Ishikawa (cell line): ENCODE measurements around the gene ADAM10.

Source experiments
- CEBPB ChIP-seq: IDR thresholded peaks from 2 replicates; pipeline ENCODE4 v1.6.1; 2012
- CREB1 ChIP-seq: IDR thresholded peaks from 2 replicates; pipeline ENCODE4 v1.6.1; 2012; ENCODE audit warnings: low read depth
- EGR1 ChIP-seq: IDR thresholded peaks from 2 replicates; pipeline ENCODE4 v1.6.1; 2012
- EP300 ChIP-seq: IDR thresholded peaks from 2 replicates; pipeline ENCODE4 v1.6.1; 2012; ENCODE audit warnings: borderline replicate concordance
- FOXM1 ChIP-seq: IDR thresholded peaks from 2 replicates; pipeline ENCODE4 v1.6.1; 2012; ENCODE audit warnings: low read depth, borderline replicate concordance
- NFIC ChIP-seq: IDR thresholded peaks from 2 replicates; pipeline ENCODE4 v1.6.1; 2012
- RAD21 ChIP-seq: IDR thresholded peaks from 2 replicates; pipeline ENCODE4 v1.6.1; 2012; ENCODE audit warnings: low read depth
- TAF1 ChIP-seq: IDR thresholded peaks from 2 replicates; pipeline ENCODE4 v1.6.1; 2012; ENCODE audit warnings: low read depth, mild to moderate bottlenecking
- TCF12 ChIP-seq: IDR thresholded peaks from 2 replicates; pipeline ENCODE4 v1.6.1; 2012; ENCODE audit warnings: low read depth
- TEAD4 ChIP-seq: IDR thresholded peaks from 2 replicates; pipeline ENCODE4 v1.6.1; 2012
- USF1 ChIP-seq: IDR thresholded peaks from 2 replicates; pipeline ENCODE4 v1.6.1; 2012
- YY1 ChIP-seq: IDR thresholded peaks from 2 replicates; pipeline ENCODE4 v1.6.1; 2012; ENCODE audit warnings: low read depth
- ZBTB7A ChIP-seq: IDR thresholded peaks from 2 replicates; pipeline ENCODE4 v1.6.1; 2012; ENCODE audit warnings: low read depth
- TF ChIP-seq, protein P1 (sequence below): IDR thresholded peaks from 2 replicates; pipeline ENCODE4 v1.6.1; 2012; ENCODE audit warnings: low read depth, mild to moderate bottlenecking
- TF ChIP-seq, protein P2 (sequence below): IDR thresholded peaks from 2 replicates; pipeline ENCODE4 v1.6.1; 2012

ADAM10 gene

DNA sequence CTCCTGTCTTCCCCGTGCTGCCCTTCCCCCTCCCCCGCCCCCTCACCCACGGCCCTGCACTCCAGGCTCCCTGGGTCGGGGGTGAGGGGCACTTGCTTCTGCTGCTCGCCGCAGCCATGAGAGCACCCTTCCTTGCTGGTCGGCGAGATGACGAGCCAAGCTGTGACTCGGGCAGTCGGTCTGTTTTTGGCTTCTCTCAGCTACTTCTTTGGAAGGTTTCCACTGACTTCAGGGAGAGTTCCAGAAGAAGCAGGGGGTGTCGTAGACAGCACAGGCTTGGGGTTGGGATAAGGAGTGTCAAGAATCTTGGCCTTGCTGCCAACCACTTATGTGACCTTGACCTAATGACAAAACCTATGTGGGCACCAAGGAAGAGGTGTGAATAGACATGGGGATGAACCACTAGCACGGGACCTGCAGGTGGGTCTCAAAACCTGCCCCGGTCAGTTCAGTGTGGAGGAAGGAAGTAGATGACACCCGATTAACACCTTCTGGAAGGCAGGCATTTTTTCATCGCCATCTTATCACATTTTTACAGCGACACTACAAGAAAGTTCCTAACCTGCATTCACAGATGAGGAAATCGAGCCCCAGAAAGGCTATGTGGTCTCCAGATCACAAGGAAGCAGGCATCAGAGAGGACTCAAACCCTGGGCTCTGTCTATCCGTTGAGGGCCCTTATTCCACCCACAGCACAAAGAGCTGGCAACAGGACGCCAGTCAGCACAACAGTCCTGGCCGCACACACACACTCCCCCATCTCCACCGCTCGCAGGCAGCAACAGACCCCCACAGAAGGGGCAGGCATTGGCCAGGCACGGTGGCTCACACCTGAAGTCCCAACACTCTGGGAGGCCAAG lies 196.8 kb downstream of the ADAM10 start:
- no peak for TF ChIP-seq CEBPB
- no peak for TF ChIP-seq ZBTB7A
- no peak for TF ChIP-seq TEAD4
- TF ChIP-seq YY1: no peak
- TF ChIP-seq TAF1: no peak
- TF ChIP-seq TCF12: no peak
- TF ChIP-seq USF1: no peak
- TF ChIP-seq FOXM1: no peak
- TF ChIP-seq RAD21: no peak
- no peak for TF ChIP-seq EP300
- TF ChIP-seq, protein P1, sequence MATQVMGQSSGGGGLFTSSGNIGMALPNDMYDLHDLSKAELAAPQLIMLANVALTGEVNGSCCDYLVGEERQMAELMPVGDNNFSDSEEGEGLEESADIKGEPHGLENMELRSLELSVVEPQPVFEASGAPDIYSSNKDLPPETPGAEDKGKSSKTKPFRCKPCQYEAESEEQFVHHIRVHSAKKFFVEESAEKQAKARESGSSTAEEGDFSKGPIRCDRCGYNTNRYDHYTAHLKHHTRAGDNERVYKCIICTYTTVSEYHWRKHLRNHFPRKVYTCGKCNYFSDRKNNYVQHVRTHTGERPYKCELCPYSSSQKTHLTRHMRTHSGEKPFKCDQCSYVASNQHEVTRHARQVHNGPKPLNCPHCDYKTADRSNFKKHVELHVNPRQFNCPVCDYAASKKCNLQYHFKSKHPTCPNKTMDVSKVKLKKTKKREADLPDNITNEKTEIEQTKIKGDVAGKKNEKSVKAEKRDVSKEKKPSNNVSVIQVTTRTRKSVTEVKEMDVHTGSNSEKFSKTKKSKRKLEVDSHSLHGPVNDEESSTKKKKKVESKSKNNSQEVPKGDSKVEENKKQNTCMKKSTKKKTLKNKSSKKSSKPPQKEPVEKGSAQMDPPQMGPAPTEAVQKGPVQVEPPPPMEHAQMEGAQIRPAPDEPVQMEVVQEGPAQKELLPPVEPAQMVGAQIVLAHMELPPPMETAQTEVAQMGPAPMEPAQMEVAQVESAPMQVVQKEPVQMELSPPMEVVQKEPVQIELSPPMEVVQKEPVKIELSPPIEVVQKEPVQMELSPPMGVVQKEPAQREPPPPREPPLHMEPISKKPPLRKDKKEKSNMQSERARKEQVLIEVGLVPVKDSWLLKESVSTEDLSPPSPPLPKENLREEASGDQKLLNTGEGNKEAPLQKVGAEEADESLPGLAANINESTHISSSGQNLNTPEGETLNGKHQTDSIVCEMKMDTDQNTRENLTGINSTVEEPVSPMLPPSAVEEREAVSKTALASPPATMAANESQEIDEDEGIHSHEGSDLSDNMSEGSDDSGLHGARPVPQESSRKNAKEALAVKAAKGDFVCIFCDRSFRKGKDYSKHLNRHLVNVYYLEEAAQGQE: no peak
- TF ChIP-seq NFIC: no peak
- no peak for TF ChIP-seq CREB1
- TF ChIP-seq, protein P2, sequence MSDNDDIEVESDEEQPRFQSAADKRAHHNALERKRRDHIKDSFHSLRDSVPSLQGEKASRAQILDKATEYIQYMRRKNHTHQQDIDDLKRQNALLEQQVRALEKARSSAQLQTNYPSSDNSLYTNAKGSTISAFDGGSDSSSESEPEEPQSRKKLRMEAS: no peak
- no peak for TF ChIP-seq EGR1

DNA sequence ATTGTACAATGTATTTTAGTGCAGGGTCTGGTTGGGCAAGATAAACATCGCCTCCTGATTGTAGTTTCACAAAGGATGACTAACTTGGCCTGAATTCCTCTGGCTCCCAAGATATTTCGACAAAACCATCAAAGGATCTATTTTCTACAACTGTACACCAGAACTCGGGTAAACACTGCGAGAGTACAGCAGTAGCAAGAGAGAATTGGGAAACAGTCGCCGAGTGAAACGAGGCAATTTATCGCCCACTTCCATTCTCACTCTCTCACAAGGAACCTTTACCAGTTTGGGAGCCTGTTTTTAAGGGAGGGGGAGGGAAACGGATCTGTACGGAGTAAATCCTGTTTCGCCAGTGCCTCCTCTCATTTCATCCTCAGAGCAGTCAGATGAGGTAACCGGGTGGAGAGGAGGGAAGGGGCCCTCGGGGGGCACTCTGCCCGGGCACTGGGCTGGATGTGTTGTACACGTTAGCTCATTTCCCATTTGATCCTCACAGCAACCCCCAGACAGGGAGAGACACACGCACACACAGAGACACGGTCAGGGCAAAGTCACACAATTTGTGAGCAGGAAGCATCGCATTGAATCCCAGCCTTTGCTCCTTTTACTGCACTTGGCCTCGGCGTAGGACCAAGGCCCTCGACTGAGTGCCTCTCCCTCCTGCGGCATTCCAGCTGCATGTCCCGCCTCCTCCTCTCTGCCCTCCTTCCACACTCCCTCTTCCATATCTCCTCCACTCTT lies 197.6 kb downstream of the ADAM10 start:
- TF ChIP-seq USF1 (no peak), TCF12 (no peak), TEAD4 (no peak), EGR1 (no peak), EP300 (no peak), FOXM1 (no peak), TAF1 (no peak), CREB1 (no peak), YY1 (no peak), RAD21 (no peak), ZBTB7A (no peak), CEBPB (no peak), NFIC (no peak)
- TF ChIP-seq, protein P1: no peak
- TF ChIP-seq, protein P2: no peak

- TF ChIP-seq NFIC (no peak), TAF1 (no peak), EGR1 (no peak), FOXM1 (no peak), TEAD4 (no peak), TCF12 (no peak), YY1 (no peak), ZBTB7A (no peak), EP300 (no peak), RAD21 (no peak), CREB1 (no peak), USF1 (no peak), CEBPB (no peak)
- TF ChIP-seq, protein P2: no peak
Measured at GRCh38 chr15:58551084-58551763, 198.3 kb downstream of the ADAM10 start.

- TF ChIP-seq CEBPB: no peak
- no peak for TF ChIP-seq ZBTB7A
- no peak for TF ChIP-seq TEAD4
- no peak for TF ChIP-seq USF1
- TF ChIP-seq FOXM1: no peak
- TF ChIP-seq EGR1: no peak
- TF ChIP-seq, protein P2: no peak
- no peak for TF ChIP-seq YY1
- TF ChIP-seq NFIC: no peak
- no peak for TF ChIP-seq EP300
- no peak for TF ChIP-seq RAD21
- TF ChIP-seq CREB1: no peak
- TF ChIP-seq, protein P1: no peak
Measured at GRCh38 chr15:58549785-58550074, 199.8 kb downstream of the ADAM10 start.
